IMR-90 (cell line): ENCODE results near the gene COPZ2. TPM values are rescaled to one million over a fixed set of nuclear protein-coding genes. Genes with fewer than 3 reads are reported as not detected.

ENCODE experiments used
- ATAC-seq: fragments of 200-7000 bp; cut with Tn5 transposase; 2 replicates; pipeline ENCODE4 v1.9.1; 2020; ENCODE audit warnings: low read depth, mild to moderate bottlenecking, moderate library complexity
- BruUV-seq: library from RNA; stranded (reverse); fragments of 400-500 nt; replicated peaks from 2 replicates; lab custom pipeline; 2021; lab: Mats Ljungman, UMichigan
- CTCF ChIA-PET: fragments of 300-600 bp; formaldehyde crosslinking; extraction: SDS; loops from one replicate; lab custom pipeline; 2021; ENCODE audit warnings: antibody characterized with exemption; lab: Yijun Ruan, JAX
- POLR2A ChIA-PET: fragments of 300-600 bp; sonication (Branson Sonifier 250); formaldehyde crosslinking; loops from one replicate; lab custom pipeline; 2022; ENCODE audit warnings: antibody characterized with exemption; ENCODE audit not compliant: unreplicated experiment; lab: Charles Lee
- DNase-seq: peaks from one replicate; pipeline ENCODE4 v3.0.0; 2013
- H2AFZ ChIP-seq: replicated peaks from 2 replicates; pipeline ENCODE3; 2013; ENCODE audit warnings: low read length, mild to moderate bottlenecking; ENCODE audit not compliant: poor library complexity
- H2AK5ac ChIP-seq: 2 replicates; pipeline ENCODE4 v1.6.1; 2013; ENCODE audit warnings: low read depth, low read length, inconsistent platforms
- H2AK9ac ChIP-seq: replicated peaks from 2 replicates; pipeline ENCODE3; 2013; ENCODE audit warnings: mild to moderate bottlenecking, low read depth, low read length, moderate library complexity; ENCODE audit not compliant: poor library complexity
- H2BK120ac ChIP-seq: 2 replicates; pipeline ENCODE4 v1.6.1; 2013; ENCODE audit warnings: low read depth, low read length, inconsistent platforms
- H2BK15ac ChIP-seq: 3 replicates; pipeline ENCODE4 v1.6.1; 2013; ENCODE audit warnings: low read depth, low read length, inconsistent platforms
- H2BK20ac ChIP-seq: 2 replicates; pipeline ENCODE4 v1.6.1; 2013; ENCODE audit warnings: low read depth, mild to moderate bottlenecking, inconsistent platforms, low read length, moderate library complexity
- H2BK5ac ChIP-seq: 2 replicates; pipeline ENCODE4 v1.6.1; 2013; ENCODE audit warnings: mild to moderate bottlenecking, low read depth, low read length, inconsistent platforms; ENCODE audit not compliant: poor library complexity, severe bottlenecking
- H3K14ac ChIP-seq: replicated peaks from 2 replicates; pipeline ENCODE4 v1.6.1; 2013; ENCODE audit warnings: low read depth, low read length, inconsistent platforms
- H3K18ac ChIP-seq: 2 replicates; pipeline ENCODE4 v1.6.1; 2013; ENCODE audit warnings: low read depth, low read length, control low read depth
- H3K23ac ChIP-seq: 2 replicates; pipeline ENCODE4 v1.6.1; 2013; ENCODE audit warnings: low read depth, low read length, inconsistent platforms
- H3K27ac ChIP-seq: 2 replicates; pipeline ENCODE4 v1.5.1; 2013; ENCODE audit warnings: mild to moderate bottlenecking, control low read depth, low read length; ENCODE audit not compliant: insufficient read depth
- H3K27me3 ChIP-seq: 2 replicates; pipeline ENCODE4 v1.6.1; 2013; ENCODE audit warnings: low read length; ENCODE audit not compliant: control insufficient read depth, insufficient read depth
- H3K36me3 ChIP-seq: 2 replicates; pipeline ENCODE4 v1.6.1; 2013; ENCODE audit warnings: low read length, mixed read lengths; ENCODE audit not compliant: control insufficient read depth, insufficient read depth
- H3K4ac ChIP-seq: 2 replicates; pipeline ENCODE4 v1.6.1; 2013; ENCODE audit warnings: low read depth, low read length, inconsistent platforms
- H3K4me1 ChIP-seq: 2 replicates; pipeline ENCODE4 v1.6.1; 2013; ENCODE audit warnings: low read length, mixed read lengths; ENCODE audit not compliant: control insufficient read depth, insufficient read depth
- H3K4me2 ChIP-seq: 2 replicates; pipeline ENCODE4 v1.6.1; 2013; ENCODE audit warnings: low read depth, mild to moderate bottlenecking, control low read depth, low read length, moderate library complexity
- H3K4me3 ChIP-seq: 2 replicates; pipeline ENCODE4 v1.5.1; 2013; ENCODE audit warnings: low read depth, mild to moderate bottlenecking, control low read depth, low read length, moderate library complexity; ENCODE audit not compliant: insufficient read depth
- H3K56ac ChIP-seq: 2 replicates; pipeline ENCODE4 v1.6.1; 2013; ENCODE audit warnings: low read length, inconsistent platforms; ENCODE audit not compliant: insufficient read depth; ENCODE audit errors: extremely low read depth
- H3K79me1 ChIP-seq, 2 experiments: 2 replicates each; pipeline ENCODE4 v1.6.1; 2013; ENCODE audit warnings: low read length in 2 of 2, inconsistent platforms in 1 of 2, low read depth in 1 of 2
- H3K9ac ChIP-seq: 2 replicates; pipeline ENCODE4 v1.6.1; 2013; ENCODE audit warnings: low read depth, low read length, control low read depth
- H3K9me1 ChIP-seq: 2 replicates; pipeline ENCODE4 v1.6.1; 2013; ENCODE audit warnings: low read length, inconsistent platforms; ENCODE audit not compliant: insufficient read depth
- H3K9me3 ChIP-seq: 2 replicates; pipeline ENCODE4 v1.6.1; 2013; ENCODE audit warnings: low read length; ENCODE audit not compliant: control insufficient read depth, insufficient read depth
- H4K20me1 ChIP-seq: 2 replicates; pipeline ENCODE4 v1.6.1; 2013; ENCODE audit warnings: low read length, inconsistent platforms; ENCODE audit not compliant: insufficient read depth
- H4K5ac ChIP-seq: 2 replicates; pipeline ENCODE4 v1.6.1; 2013; ENCODE audit warnings: mild to moderate bottlenecking, low read depth, low read length, control low read depth
- H4K8ac ChIP-seq, 2 experiments: 2 replicates each; pipeline ENCODE4 v1.6.1; 2013; ENCODE audit warnings: low read depth in 2 of 2, low read length in 2 of 2, control low read depth in 1 of 2, inconsistent platforms in 1 of 2
- H4K91ac ChIP-seq: 2 replicates; pipeline ENCODE4 v1.6.1; 2013; ENCODE audit warnings: low read depth, low read length, inconsistent platforms; ENCODE audit not compliant: insufficient read depth
- BHLHE40 ChIP-seq: fragments of 150-350 bp; IDR thresholded peaks from 2 replicates; pipeline ENCODE4 v1.6.1; 2016; ENCODE audit warnings: mild to moderate bottlenecking, low read depth, low read length
- RAD21 ChIP-seq: IDR thresholded peaks from 2 replicates; pipeline ENCODE4 v1.6.1; 2012; ENCODE audit warnings: low read length, improper control_type of control experiment
- WGBS, 2 experiments: methylation state at CpG; one replicate each; pipeline versions ENCODE4 v1.1.5 to v1.1.7; 2013; ENCODE audit warnings: missing lambda C conversion rate in 2 of 2; ENCODE audit not compliant: insufficient read length in 1 of 2; ENCODE audit errors: extremely low coverage in 2 of 2; 5-methylcytosine and 5-hydroxymethylcytosine counted together
- dilution Hi-C: fragments of 300-500 bp; cut with HindIII; formaldehyde crosslinking; loops from one replicate; pipeline ENCODE4 v1.14.3; 2018; ENCODE audit warnings: low sequenced_read_pairs; ENCODE audit not compliant: unreplicated experiment
- in situ Hi-C: fragments of 300-500 bp; cut with MboI; formaldehyde crosslinking; loops from 3 replicates; pipeline ENCODE4 v1.14.3; 2019; ENCODE audit warnings: low sequenced_read_pairs, inconsistent platforms, mixed read lengths
- intact Hi-C: fragments of 100-400 bp; cut with micrococcal nuclease; formaldehyde crosslinking; loops from 2 replicates; pipeline ENCODE4 v1.10.0; 2022
- polyA plus RNA-seq, 3 experiments: library from polyadenylated mRNA; depleted of rRNA; stranded (reverse); fragments of >200 nt; gene quantifications; 2 replicates each; pipeline ENCODE4 v1.2.3, GENCODE V29; 2012; ENCODE audit warnings: low replicate concordance in 1 of 3
- total RNA-seq: library from RNA; depleted of rRNA; stranded (reverse); fragments of >200 nt; gene quantifications from 2 replicates; pipeline ENCODE4 v1.2.3, GENCODE V29; 2012

The COPZ2 gene
- total and polyA plus RNA-seq, 2 of the 4 experiments (the other 2 are of a cell fraction) = 41.0 to 86.1 TPM

DNA sequence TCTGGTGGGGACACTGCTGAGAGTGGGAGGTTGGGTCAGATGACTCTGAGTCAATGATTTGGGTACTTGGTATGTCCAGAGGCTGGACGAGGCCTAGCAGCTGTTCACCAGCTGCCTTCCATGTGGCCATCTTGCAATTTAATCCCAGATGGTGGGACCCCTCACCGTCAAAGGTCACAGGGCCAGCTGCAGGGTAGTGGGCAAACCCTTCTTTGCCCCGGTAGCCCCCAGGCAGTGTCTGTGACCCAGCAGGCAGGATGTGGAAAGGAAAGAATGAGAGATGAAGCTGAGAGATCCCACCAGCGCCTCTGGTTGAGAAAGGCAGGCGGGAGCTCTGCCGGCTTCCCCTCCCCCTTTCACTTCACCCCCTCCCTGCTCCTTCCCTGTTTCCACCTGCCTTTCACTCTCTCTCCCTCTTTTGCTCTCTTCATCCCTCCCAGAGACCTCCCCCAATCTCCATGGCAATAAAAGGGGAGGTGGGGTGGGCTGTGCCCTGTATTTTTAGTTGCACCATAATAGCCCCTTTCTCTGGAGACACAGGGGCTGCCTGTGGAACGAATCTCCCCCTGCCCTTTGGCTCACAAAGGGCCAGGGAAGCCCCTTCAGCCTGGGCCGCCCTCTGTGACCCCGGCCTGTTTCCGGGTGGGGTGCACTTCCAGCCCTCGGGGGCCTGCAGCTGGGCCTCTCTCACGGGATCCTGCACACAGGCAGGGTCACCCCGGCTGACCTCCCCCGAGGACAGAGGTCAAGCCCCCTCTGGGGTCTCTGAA is 46.5 kb downstream of the COPZ2 start:
- ChIA-PET POLR2A (interaction anchor here (1.0 kb wide), 1 partner anchor 12 kb away, joined by 3 read pairs; no protein-coding TSS in a partner anchor), CTCF (interaction anchor here (1.4 kb wide), 1 partner anchor 12 kb away, joined by 6 read pairs; no protein-coding TSS in a partner anchor)

More for the DNA sequence above, 46.5 kb downstream of the COPZ2 start:
- Histone ChIP-seq H3K9me1 (no peaks in the 10 kb centered on the region), H2BK5ac (no peak overlapping the region), H3K14ac (no peak overlapping the region), H2AFZ (peak overlapping the region; percentile 65), H2AK9ac (no peak overlapping the region), H4K91ac (no peak overlapping the region), H2BK20ac (no peak overlapping the region), H3K18ac (no peak overlapping the region; the same call in 1 of the 2 replicates), H3K27ac (no peak overlapping the region), H3K36me3 (no peaks in the 10 kb centered on the region), H3K27me3 (peaks cover 6% of the 10 kb centered on the region; the same call in 1 of the 2 replicates), H3K4me3 (no peak overlapping the region), H4K20me1 (no peaks in the 10 kb centered on the region), H3K23ac (no peak overlapping the region), H3K9ac (no peak overlapping the region), H2BK15ac (no peak overlapping the region), H3K4me1 (peaks cover 9% of the 10 kb centered on the region), H3K4ac (no peak overlapping the region), H4K8ac (no peak overlapping the region), H2BK120ac (no peak overlapping the region), H3K9me3 (no peaks in the 10 kb centered on the region), H4K5ac (peak overlapping the region; percentile 39; the same call in 1 of the 2 replicates), H3K4me2 (no peak overlapping the region), H3K79me1 (no peaks in the 10 kb centered on the region), H3K56ac (no peak overlapping the region), H2AK5ac (no peak overlapping the region)
- ATAC-seq (peak; percentile 67), DNase-seq (peak; percentile 50)
- 33% methylated on average over 3 of the region's 14 CpGs; no CpG with 5 or more reads in 1 of the 2 experiments for WGBS, 2 experiments
- BruUV-seq = no TSS peak
- TF ChIP-seq RAD21 (no peak), BHLHE40 (no peak)
- in situ Hi-C loops = no loop called here
- intact Hi-C loops = no loop called here
- dilution Hi-C loops = no loop called here
